H1 (cell line): Measurements from ENCODE around the gene RRAS2.

Experiments
- POLR2AphosphoS5 ChIP-seq: IDR thresholded peaks from 2 replicates; pipeline ENCODE4 v1.6.1; 2011; ENCODE audit warnings: low read depth, low read length
- RXRA ChIP-seq: IDR thresholded peaks from 2 replicates; pipeline ENCODE4 v1.6.1; 2011; ENCODE audit warnings: low read depth, mild to moderate bottlenecking, low read length, moderate library complexity; ENCODE audit not compliant: insufficient read depth
- TF ChIP-seq, protein P1 (sequence below), 3 experiments: IDR thresholded peaks; 1 replicate in 2 of 3; 2 replicates in 1 of 3; pipeline versions ENCODE4 v1.5.1 to v1.6.1; 2011; ENCODE audit warnings: low read length in 3 of 3, mild to moderate bottlenecking in 3 of 3, inconsistent platforms in 2 of 3, low read depth in 1 of 3, moderate library complexity in 1 of 3; ENCODE audit not compliant: insufficient read depth in 1 of 3; ENCODE audit errors: control extremely low read depth in 1 of 3

DNA sequence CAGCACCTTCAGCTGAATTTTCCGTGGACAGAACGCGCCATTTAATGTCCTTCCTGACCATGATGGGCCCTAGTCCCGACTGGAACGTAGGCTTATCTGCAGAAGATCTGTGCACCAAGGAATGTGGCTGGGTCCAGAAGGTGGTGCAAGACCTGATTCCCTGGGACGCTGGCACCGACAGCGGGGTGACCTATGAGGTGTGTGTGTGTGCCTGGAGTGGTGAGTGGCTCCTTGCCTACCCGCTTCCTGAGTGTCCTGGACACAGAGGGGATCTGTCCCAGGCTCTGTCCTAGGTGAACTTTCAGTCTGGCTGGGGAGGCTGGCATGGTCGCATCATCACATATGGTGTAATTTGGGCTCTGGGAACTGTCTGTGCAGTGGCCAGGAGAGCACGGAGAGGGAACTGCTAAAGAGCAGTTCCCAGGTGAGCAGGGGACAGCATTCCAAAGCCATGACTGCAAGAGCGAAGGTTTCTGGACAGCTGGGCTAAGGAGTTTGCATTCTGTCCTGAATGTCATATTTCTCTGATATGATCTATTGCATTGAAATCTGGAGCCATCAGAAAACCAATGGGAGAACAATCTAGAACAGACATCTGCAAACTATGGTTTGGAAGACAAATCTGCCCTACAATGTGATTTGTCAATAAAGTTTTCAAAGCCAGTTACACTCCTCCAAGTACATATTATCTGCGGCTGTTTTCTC is 104.3 kb downstream of the RRAS2 start:
- TF ChIP-seq RXRA (no peak), POLR2AphosphoS5 (no peak)
- TF ChIP-seq, protein P1, sequence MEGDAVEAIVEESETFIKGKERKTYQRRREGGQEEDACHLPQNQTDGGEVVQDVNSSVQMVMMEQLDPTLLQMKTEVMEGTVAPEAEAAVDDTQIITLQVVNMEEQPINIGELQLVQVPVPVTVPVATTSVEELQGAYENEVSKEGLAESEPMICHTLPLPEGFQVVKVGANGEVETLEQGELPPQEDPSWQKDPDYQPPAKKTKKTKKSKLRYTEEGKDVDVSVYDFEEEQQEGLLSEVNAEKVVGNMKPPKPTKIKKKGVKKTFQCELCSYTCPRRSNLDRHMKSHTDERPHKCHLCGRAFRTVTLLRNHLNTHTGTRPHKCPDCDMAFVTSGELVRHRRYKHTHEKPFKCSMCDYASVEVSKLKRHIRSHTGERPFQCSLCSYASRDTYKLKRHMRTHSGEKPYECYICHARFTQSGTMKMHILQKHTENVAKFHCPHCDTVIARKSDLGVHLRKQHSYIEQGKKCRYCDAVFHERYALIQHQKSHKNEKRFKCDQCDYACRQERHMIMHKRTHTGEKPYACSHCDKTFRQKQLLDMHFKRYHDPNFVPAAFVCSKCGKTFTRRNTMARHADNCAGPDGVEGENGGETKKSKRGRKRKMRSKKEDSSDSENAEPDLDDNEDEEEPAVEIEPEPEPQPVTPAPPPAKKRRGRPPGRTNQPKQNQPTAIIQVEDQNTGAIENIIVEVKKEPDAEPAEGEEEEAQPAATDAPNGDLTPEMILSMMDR (IDR thresholded peaks at IDR 0.05; ENCODE audit: control extremely low read depth in 1 of 3, insufficient read depth in 1 of 3, low read depth in 1 of 3, low read length in 3 of 3), result no peak
